ENCODE data around the gene ALK. TPM values are rescaled to one million over a fixed set of nuclear protein-coding genes. Genes with fewer than 3 reads are reported as not detected.

The ALK gene
- polyA plus RNA-seq, 2 of the 4 experiments (the other 2 are of a cell fraction), result not detected

DNA sequence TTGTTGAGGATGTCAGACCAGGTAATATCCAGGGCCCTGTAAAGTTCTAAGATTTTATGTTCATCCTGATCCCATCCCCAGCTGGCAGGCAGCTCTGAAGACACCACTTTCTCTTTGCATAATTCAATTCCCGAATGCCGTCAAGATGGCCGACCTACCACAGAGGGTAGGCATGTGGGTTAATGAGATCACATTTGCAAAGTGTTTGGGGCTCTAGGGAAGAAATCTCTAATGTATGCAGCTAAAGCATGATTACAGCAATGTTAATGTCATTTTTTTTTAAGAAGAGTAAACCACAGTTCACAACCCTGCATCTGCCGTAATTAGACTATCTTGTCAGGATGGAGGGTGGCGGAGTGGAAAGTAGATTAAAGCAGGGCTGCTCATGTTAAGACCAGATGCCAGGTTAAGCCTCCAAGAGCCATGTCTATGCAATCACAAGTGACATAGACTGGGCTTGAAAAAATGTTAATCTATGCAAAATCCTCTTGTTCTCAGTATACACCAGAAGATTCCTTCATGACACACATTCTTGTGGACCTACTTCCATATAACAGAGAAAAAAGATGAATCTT lies 131.4 kb downstream of the ALK start:
- H3K4me3 ChIP-seq, result no peak overlapping the region
- ChIA-PET CTCF (no interaction called here), POLR2A (no interaction called here)
- peaks cover 3% of the 10 kb centered on the region; the same call in 1 of the 3 replicates for H3K4me1 ChIP-seq
- H3K9me3 ChIP-seq, result no peaks in the 10 kb centered on the region
- H3K27ac ChIP-seq, result no peak overlapping the region
- no peak for FAIRE-seq
- WGBS (ENCODE audit: missing lambda C conversion rate), result 75% methylated on average over 5 of the region's 5 CpGs
- TF ChIP-seq, protein P1, sequence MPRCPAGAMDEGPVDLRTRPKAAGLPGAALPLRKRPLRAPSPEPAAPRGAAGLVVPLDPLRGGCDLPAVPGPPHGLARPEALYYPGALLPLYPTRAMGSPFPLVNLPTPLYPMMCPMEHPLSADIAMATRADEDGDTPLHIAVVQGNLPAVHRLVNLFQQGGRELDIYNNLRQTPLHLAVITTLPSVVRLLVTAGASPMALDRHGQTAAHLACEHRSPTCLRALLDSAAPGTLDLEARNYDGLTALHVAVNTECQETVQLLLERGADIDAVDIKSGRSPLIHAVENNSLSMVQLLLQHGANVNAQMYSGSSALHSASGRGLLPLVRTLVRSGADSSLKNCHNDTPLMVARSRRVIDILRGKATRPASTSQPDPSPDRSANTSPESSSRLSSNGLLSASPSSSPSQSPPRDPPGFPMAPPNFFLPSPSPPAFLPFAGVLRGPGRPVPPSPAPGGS (IDR thresholded peaks at IDR 0.05), result no peak
- TF ChIP-seq, protein P2, sequence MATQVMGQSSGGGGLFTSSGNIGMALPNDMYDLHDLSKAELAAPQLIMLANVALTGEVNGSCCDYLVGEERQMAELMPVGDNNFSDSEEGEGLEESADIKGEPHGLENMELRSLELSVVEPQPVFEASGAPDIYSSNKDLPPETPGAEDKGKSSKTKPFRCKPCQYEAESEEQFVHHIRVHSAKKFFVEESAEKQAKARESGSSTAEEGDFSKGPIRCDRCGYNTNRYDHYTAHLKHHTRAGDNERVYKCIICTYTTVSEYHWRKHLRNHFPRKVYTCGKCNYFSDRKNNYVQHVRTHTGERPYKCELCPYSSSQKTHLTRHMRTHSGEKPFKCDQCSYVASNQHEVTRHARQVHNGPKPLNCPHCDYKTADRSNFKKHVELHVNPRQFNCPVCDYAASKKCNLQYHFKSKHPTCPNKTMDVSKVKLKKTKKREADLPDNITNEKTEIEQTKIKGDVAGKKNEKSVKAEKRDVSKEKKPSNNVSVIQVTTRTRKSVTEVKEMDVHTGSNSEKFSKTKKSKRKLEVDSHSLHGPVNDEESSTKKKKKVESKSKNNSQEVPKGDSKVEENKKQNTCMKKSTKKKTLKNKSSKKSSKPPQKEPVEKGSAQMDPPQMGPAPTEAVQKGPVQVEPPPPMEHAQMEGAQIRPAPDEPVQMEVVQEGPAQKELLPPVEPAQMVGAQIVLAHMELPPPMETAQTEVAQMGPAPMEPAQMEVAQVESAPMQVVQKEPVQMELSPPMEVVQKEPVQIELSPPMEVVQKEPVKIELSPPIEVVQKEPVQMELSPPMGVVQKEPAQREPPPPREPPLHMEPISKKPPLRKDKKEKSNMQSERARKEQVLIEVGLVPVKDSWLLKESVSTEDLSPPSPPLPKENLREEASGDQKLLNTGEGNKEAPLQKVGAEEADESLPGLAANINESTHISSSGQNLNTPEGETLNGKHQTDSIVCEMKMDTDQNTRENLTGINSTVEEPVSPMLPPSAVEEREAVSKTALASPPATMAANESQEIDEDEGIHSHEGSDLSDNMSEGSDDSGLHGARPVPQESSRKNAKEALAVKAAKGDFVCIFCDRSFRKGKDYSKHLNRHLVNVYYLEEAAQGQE (IDR thresholded peaks at IDR 0.05), result no peak
- no peak for TF ChIP-seq CHD4 (IDR thresholded peaks at IDR 0.05; ENCODE audit: borderline replicate concordance)
- TF ChIP-seq MYC (IDR thresholded peaks at IDR 0.05; ENCODE audit: borderline replicate concordance, low read length), result no peak
- no peak for TF ChIP-seq CEBPB (IDR thresholded peaks at IDR 0.05)
- no peak for TF ChIP-seq ZSCAN20 (CRISPR knock-in tag; IDR thresholded peaks at IDR 0.05)
- no peak for TF ChIP-seq KDM1A (IDR thresholded peaks at IDR 0.05; ENCODE audit: low read depth)
- no peak for TF ChIP-seq RAD21 (conservative IDR thresholded peaks at IDR 0.05 in 1 of 2, IDR thresholded peaks at IDR 0.05 in 1 of 2)
- TF ChIP-seq MAFK (IDR thresholded peaks at IDR 0.05; ENCODE audit: partially characterized antibody), result no peak
- no peak for TF ChIP-seq EP300 (IDR thresholded peaks at IDR 0.05)
- no peak for TF ChIP-seq NFE2L2 (conservative IDR thresholded peaks at IDR 0.05; ENCODE audit: low read length)
- TF ChIP-seq TP53 (CRISPR knock-in tag; IDR thresholded peaks at IDR 0.05), result no peak
- no peak for TF ChIP-seq POLR2A (IDR thresholded peaks at IDR 0.05; ENCODE audit: low read length)
- no peak for TF ChIP-seq HOXA7 (CRISPR knock-in tag; IDR thresholded peaks at IDR 0.05)
- TF ChIP-seq, protein P3, sequence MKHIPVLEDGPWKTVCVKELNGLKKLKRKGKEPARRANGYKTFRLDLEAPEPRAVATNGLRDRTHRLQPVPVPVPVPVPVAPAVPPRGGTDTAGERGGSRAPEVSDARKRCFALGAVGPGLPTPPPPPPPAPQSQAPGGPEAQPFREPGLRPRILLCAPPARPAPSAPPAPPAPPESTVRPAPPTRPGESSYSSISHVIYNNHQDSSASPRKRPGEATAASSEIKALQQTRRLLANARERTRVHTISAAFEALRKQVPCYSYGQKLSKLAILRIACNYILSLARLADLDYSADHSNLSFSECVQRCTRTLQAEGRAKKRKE (CRISPR knock-in tag; IDR thresholded peaks at IDR 0.05; ENCODE audit: low read depth), result no peak
- TF ChIP-seq RNF2 (IDR thresholded peaks at IDR 0.05; ENCODE audit: borderline replicate concordance, low read depth), result no peak
- no peak for TF ChIP-seq JUN (IDR thresholded peaks at IDR 0.05)
- no peak for TF ChIP-seq POLR2AphosphoS2 (conservative IDR thresholded peaks at IDR 0.05; ENCODE audit: low read length)
- no peak for TF ChIP-seq FOSL2 (IDR thresholded peaks at IDR 0.05)
- no peak for TF ChIP-seq FOSL2 (CRISPR knock-in tag; IDR thresholded peaks at IDR 0.05)
- TF ChIP-seq BHLHE40 (IDR thresholded peaks at IDR 0.05; ENCODE audit: low read depth, low read length), result no peak
- no peak overlapping the region for H3K4me2 ChIP-seq
- no peak for ATAC-seq
- DNase-seq (ENCODE audit: low read depth in 1 of 2, low spot score in 1 of 2), result no peak

Data from A549 (cell line).